HG03135 (cell line): ENCODE measurements around the gene SAXO1.

Experiments
- ATAC-seq: cut with Tn5 transposase; IDR thresholded peaks from one replicate; pipeline ENCODE4 v1.9.1; 2021; ENCODE audit warnings: mild to moderate bottlenecking, moderate library complexity; ENCODE audit not compliant: unreplicated experiment

SAXO1 gene

GRCh38 chr9:18920141-18921084, 112.6 kb downstream of the SAXO1 start:
- ATAC-seq, result no peak

GRCh38 chr9:18911714-18912342, 121.2 kb downstream of the SAXO1 start:
- ATAC-seq, result no peak

GRCh38 chr9:18910916-18911315, 122.1 kb downstream of the SAXO1 start:
- no peak for ATAC-seq

DNA sequence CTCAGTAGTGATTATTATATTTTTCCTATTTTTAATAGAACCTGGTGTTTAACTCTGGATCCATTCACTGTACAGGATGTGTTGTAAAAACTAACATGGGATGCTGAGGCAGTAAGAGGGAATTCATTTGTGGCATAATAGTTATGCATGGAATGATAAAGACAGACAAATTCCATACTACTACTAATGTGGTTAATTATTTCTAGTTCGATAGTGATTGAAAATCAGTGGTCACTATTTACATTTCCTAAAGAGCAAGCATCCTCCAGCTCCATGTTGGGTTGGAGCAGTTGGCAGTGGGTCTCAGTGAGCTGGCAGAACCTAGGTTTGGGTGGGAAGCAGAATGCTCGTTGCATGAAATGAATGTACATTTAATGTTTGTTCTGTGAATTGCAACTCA, 122.6 kb downstream of the SAXO1 start:
- ATAC-seq, result no peak

DNA sequence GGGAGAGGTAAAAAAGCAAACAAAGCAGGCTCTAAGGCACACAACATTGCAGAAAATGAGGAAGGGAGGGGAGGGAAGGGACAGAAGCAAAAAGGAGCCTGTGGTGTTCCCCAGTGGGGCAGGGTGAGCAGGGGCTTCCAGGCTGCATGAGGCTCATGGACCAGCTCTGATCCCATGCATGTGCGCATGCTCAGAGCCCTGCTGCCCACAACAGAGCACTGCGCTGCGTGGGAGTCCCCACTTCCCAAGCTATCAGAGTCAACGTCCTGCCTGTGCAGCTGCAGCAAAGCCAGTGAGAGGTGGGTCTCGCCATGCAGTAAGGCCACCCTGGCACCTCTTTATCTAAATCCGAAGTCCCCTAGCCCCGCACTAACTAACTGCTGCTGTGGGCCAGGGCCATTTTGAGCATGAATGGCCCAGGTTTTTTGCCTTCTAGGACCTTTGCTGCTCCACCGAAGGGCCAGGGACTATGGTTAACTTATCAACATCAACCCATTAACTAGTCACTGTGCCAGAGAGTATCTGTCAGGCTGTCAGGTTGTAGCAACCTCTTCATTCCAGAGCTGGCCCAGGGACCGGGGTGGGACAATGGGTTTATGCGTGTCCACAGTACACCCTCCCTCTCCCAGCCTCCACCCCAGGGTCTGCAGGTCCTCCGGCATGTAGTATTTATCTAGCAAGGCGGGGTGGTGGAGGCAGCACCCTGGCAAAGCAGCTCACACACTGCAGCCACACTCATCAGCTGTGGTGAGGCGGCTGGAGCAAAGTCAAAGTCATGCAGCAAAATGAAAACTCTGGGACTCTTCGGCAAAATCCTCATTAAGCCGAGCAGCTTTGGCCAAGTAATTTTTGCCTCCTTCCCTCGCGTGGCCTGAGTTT, 123.6 kb downstream of the SAXO1 start:
- no peak for ATAC-seq

- no peak for ATAC-seq
These were observed 124.9 kb downstream of the SAXO1 start for GRCh38 chr9:18907927-18908625.

GRCh38 chr9:18906656-18907395, 126.2 kb downstream of the SAXO1 start:
- no peak for ATAC-seq

GRCh38 chr9:18905883-18906629, 127.0 kb downstream of the SAXO1 start:
- no peak for ATAC-seq

DNA sequence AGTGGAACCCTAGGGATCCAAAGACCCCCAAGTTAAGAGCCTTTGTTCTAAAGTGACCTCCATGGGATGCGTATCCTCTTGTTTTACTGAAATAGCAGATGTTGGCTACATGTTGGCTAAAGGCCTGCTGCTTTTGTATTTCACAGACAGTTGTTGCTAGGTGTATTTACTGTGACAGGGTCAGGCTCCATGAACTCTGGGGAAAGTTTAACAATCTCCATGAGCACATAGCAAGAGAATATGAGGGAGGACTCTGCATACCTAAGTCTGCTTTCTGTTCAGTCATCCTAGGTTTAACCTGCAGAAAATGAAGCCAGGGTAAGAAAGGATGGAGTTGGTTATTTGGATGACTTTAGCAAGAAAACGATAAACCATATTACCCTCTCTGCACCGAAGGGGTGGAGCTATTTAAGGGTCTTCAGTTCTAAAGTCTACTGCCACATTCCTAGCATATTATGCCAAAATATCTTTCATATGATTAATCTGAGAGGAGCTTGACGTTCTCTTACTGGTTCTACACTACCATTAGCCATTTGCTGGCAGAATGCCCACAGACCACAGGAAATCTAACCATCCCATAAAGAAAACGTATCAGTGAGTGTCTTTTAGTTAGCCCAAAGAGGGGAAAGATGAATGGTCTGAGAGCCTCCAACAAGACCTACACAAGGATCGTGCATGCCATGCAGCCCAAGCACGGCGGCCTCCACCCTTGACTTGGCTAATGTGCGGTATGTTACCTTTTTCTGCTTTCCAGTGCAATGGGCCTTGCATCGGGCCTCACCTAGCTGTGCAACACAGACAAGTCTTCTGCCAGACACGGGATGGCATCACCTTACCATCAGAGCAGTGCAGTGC, 127.8 kb downstream of the SAXO1 start:
- no peak for ATAC-seq

- no peak for ATAC-seq
These were observed 129.6 kb downstream of the SAXO1 start for GRCh38 chr9:18903450-18903849.

- no peak for ATAC-seq
These were observed 136.4 kb downstream of the SAXO1 start for GRCh38 chr9:18896531-18897179.

DNA sequence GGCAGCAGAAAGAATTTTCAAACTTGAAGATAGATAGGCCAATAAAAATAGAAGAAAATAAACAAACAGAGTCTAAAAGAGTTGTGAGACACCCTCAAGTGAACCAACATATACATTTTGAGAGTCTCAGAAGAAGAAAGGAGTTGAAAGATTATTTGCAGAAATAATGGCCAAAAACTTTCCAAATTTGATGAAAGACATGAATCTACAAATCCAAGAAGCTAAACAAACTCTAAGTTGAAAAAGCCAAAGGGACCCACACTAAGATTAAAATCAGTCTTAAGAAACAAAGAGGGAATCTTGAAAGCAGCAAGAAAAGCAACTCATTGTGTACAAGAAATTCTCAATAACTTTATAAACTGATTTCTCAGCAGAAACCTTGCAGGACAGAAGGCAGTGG, 137.0 kb downstream of the SAXO1 start:
- no peak for ATAC-seq

DNA sequence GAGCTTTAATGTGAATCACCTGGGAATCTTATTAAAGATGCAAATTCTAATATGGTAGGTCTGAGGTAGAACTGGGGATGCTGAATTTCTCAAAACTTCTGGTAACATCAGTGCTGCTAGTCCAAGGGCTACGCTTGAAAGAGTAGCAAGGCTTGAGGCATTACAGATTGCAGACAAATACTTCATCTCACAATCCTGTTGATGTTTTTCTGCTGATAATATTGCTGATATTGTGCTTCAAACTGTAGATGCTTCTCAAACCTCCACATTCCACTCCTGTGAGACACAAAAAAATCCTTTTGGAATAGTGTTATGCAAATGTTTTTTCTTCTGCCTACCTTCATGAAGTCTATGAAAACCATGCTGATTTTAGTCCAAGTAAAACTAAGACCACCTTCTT, 139.5 kb downstream of the SAXO1 start:
- ATAC-seq, result no peak

GRCh38 chr9:18893046-18893445, 140.0 kb downstream of the SAXO1 start:
- ATAC-seq, result no peak

- ATAC-seq, result no peak
These were observed 140.9 kb downstream of the SAXO1 start for GRCh38 chr9:18891946-18892670.

DNA sequence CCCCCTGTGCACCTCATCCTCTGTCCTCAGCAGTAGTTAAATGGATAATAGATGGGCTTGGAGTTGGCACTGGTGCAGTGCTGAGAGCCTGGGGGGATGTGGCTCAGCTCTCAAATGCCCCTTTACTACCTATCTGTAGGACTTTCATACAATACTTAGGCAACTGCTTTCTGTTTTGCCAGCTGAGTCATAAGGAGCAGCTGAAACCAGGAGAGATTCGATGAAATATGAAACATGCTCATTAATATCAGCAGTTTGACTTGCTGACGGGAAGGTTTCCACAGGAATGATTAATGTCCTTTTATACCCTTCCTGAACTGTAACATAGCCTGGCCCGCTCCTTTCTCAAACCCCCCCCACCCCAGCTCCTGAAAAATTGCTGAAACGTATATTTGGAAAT, 142.6 kb downstream of the SAXO1 start:
- peak; percentile 81 for ATAC-seq

DNA sequence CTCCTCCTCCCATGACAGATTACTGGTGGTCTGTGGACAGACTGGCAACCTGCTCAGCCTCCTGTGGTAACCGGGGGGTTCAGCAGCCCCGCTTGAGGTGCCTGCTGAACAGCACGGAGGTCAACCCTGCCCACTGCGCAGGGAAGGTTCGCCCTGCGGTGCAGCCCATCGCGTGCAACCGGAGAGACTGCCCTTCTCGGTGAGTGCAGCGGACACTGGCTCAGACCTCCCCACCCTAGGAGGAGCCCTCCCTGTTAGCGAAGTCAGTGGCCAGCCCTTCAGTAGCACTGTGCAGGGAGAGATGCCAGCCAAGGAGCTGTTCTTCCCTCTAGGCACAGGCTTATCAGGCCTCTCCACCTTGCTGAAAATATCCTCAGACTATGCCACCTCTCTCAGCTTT, 143.5 kb downstream of the SAXO1 start:
- no peak for ATAC-seq
